K562 (cell line): ENCODE results near the gene TMEM53. TPM values are rescaled to one million over a fixed set of nuclear protein-coding genes. Genes with fewer than 3 reads are reported as not detected.

Source experiments
- BACH1 ChIP-seq: fragments of 200-800 bp; sonication (Bioruptor generic); IDR thresholded peaks from 2 replicates; pipeline ENCODE4 v1.6.1; 2016; ENCODE audit warnings: missing genetic modification characterization, missing compliant biosample characterization
- CAMTA2 ChIP-seq: fragments of 250-450 bp; sonication (Bioruptor Pico); conservative IDR thresholded peaks from 2 replicates; pipeline ENCODE4 v1.5.1; 2022
- ELF2 ChIP-seq: fragments of 250-450 bp; sonication (Bioruptor Pico); IDR thresholded peaks from 2 replicates; pipeline ENCODE4 v1.5.0; 2021; ENCODE audit warnings: mild to moderate bottlenecking
- KDM5B ChIP-seq: fragments of 200-600 bp; sonication (generic); IDR thresholded peaks from 2 replicates; pipeline ENCODE4 v1.6.1; 2012; ENCODE audit warnings: low read depth, mild to moderate bottlenecking, moderate library complexity, low read length, control low read depth, inconsistent platforms; ENCODE audit not compliant: insufficient replicate concordance
- MECOM ChIP-seq: fragments of 250-450 bp; sonication (Bioruptor Pico); IDR thresholded peaks from 2 replicates; pipeline ENCODE4 v1.8.0; 2022; ENCODE audit warnings: inconsistent platforms
- POLR2G ChIP-seq: fragments of 200-400 bp; formaldehyde crosslinking; IDR thresholded peaks from 2 replicates; pipeline ENCODE4 v1.6.1; 2017; ENCODE audit warnings: low read depth, mild to moderate bottlenecking, antibody characterized with exemption, low read length, moderate library complexity
- PPARD ChIP-seq: fragments of 250-450 bp; sonication (Bioruptor Pico); IDR thresholded peaks from 2 replicates; pipeline ENCODE4 v1.8.0; 2022; ENCODE audit warnings: inconsistent platforms, mild to moderate bottlenecking, moderate library complexity
- RFX1 ChIP-seq: fragments of 450-650 bp; IDR thresholded peaks from 2 replicates; pipeline ENCODE4 v1.6.1; 2016; ENCODE audit warnings: mild to moderate bottlenecking, moderate library complexity
- SOX6 ChIP-seq: fragments of 450-650 bp; IDR thresholded peaks from 2 replicates; pipeline ENCODE4 v1.6.1; 2014; ENCODE audit warnings: mild to moderate bottlenecking
- SREBF1 ChIP-seq: fragments of 150-350 bp; IDR thresholded peaks from 2 replicates; pipeline ENCODE4 v1.6.1; 2014; ENCODE audit warnings: antibody characterized with exemption, low read depth, low read length, borderline replicate concordance
- VEZF1 ChIP-seq: fragments of 200-800 bp; sonication (Bioruptor generic); IDR thresholded peaks from 2 replicates; pipeline ENCODE4 v1.6.1; 2017; ENCODE audit warnings: missing genetic modification characterization, missing compliant biosample characterization
- XRCC3 ChIP-seq: fragments of 450-650 bp; IDR thresholded peaks from 2 replicates; pipeline ENCODE4 v1.6.1; 2017; ENCODE audit warnings: mild to moderate bottlenecking, moderate library complexity
- ZBTB40 ChIP-seq, 2 experiments: fragments of 450-650 bp in 1 of 2; sonication (generic) in 1 of 2; formaldehyde crosslinking in 1 of 2; IDR thresholded peaks; 2 replicates each; pipeline versions ENCODE4 v1.7.1 to v1.9.0; 2016 to 2022; ENCODE audit warnings: inconsistent platforms in 1 of 2, mild to moderate bottlenecking in 1 of 2, missing genetic modification reagents in 1 of 2
- ZC3H11A ChIP-seq: IDR thresholded peaks from 2 replicates; pipeline ENCODE4 v1.6.1; 2012; ENCODE audit warnings: low read depth, low read length, improper control_type of control experiment
- ZNF224 ChIP-seq: sonication (generic); formaldehyde crosslinking; IDR thresholded peaks from 2 replicates; pipeline ENCODE4 v1.8.0; 2022; ENCODE audit warnings: mild to moderate bottlenecking, missing genetic modification reagents
- ZNF282 ChIP-seq: sonication (generic); formaldehyde crosslinking; IDR thresholded peaks from 2 replicates; pipeline ENCODE4 v1.8.1; 2023; ENCODE audit warnings: missing genetic modification reagents
- ZNF717 ChIP-seq: fragments of 250-450 bp; sonication (Bioruptor Pico); IDR thresholded peaks from 2 replicates; pipeline ENCODE4 v1.5.0; 2021
- ZNF76 ChIP-seq: fragments of 250-450 bp; sonication (Bioruptor Pico); IDR thresholded peaks from 2 replicates; pipeline ENCODE4 v1.4.0; 2020; ENCODE audit warnings: mild to moderate bottlenecking, moderate library complexity, borderline replicate concordance
- polyA plus RNA-seq, 8 experiments: library from polyadenylated mRNA; depleted of rRNA in 4 of 8; stranded (reverse) in 5 of 8; unstranded in 3 of 8; fragments of >200 nt; fragmentation: Nextera tagmentation in 2 of 8; fragmentation: Illumina TruSeq in 1 of 8; extraction: Ambion mirVana in 2 of 8; extraction: Trizol in 1 of 8; gene quantifications; 2 replicates each; pipeline versions ENCODE4 v1.2.1 to v1.2.3, GENCODE V29; 2011 to 2014; ENCODE audit warnings: inconsistent platforms in 1 of 8, missing spikeins in 1 of 8
- total RNA-seq, 7 experiments: library from RNA; depleted of rRNA in 6 of 7; stranded (reverse); fragments of >200 nt in 6 of 7; fragmentation: Illumina TruSeq in 2 of 7; extraction: Trizol in 2 of 7; gene quantifications; 2 replicates each; pipeline versions ENCODE4 v1.2.1 to v1.2.3, GENCODE V29; 2011 to 2021; ENCODE audit warnings: low replicate concordance in 1 of 7

TMEM53 gene
- total and polyA plus RNA-seq, 9 of the 15 experiments (the other 6 are each of a cell fraction or from before 2014, with no cell fraction given), result 0.23 to 3.7 (median 2.0) TPM

GRCh38 chr1:44721485-44722361 is 47.4 kb upstream of the TMEM53 start (continued):
- TF ChIP-seq ZNF224, result peak; percentile 96
- peak; percentile 91 for TF ChIP-seq MECOM (CRISPR knock-in tag)
- peak; percentile 93 for TF ChIP-seq POLR2G
- no peak for TF ChIP-seq PPARD (CRISPR knock-in tag)
- TF ChIP-seq ZNF717, result peak; percentile 100
- peak; percentile 83 for TF ChIP-seq VEZF1
- peak; percentile 100 for TF ChIP-seq CAMTA2
- TF ChIP-seq XRCC3, result no peak
- peak; percentile 88 for TF ChIP-seq BACH1 (tag)
- no peak; the same call in 1 of the 2 replicates for TF ChIP-seq ZNF282 (CRISPR knock-in tag)
- TF ChIP-seq SREBF1, result no peak
- TF ChIP-seq ZC3H11A, result no peak; the same call in none of the 2 replicates
- peak; percentile 87; the same call in 1 of the 2 replicates for TF ChIP-seq ZNF76 (CRISPR knock-in tag)
- peak; percentile 94 for TF ChIP-seq ELF2 (CRISPR knock-in tag)
- TF ChIP-seq SOX6, result peak; percentile 91
- peak; percentile 100 for TF ChIP-seq KDM5B
- peak; percentile 77 for TF ChIP-seq RFX1
- TF ChIP-seq ZBTB40 (IDR thresholded peaks at IDR 0.05), result 0 out of 2 replicates have a peak, but pooled peaks have one; percentile 16
- peak; percentile 85 for TF ChIP-seq ZBTB40 (CRISPR knock-in tag; IDR thresholded peaks at IDR 0.05)
